ENCODE measurements around the gene PROK2. TPM values are rescaled to one million over a fixed set of nuclear protein-coding genes. Genes with fewer than 3 reads are reported as not detected.

PROK2 gene
- polyA plus RNA-seq, 1 donor (not counting 4 experiments of a cell fraction or from before 2014, with no cell fraction given), result not detected

GRCh38 chr3:71771126-71771525, 13.8 kb downstream of the PROK2 start:
- Histone ChIP-seq H2AFZ (ENCODE audit: control insufficient read depth, low read length) (no peak overlapping the region), H3K4me1 (ENCODE audit: control insufficient read depth, extremely low read depth, insufficient read depth, low read length) (no peaks in the 10 kb centered on the region), H3K79me2 (ENCODE audit: control insufficient read depth, insufficient read depth, low read length) (no peaks in the 10 kb centered on the region), H3K4me2 (ENCODE audit: control insufficient read depth, extremely low read depth, insufficient read depth, low read depth, low read length) (no peak overlapping the region), H4K20me1 (ENCODE audit: control insufficient read depth, extremely low read depth, insufficient read depth, low read length) (no peaks in the 10 kb centered on the region), H3K27ac (ENCODE audit: control insufficient read depth, insufficient read depth, low read length) (no peak overlapping the region), H3K4me3 (ENCODE audit: control insufficient read depth in 2 of 3, extremely low read depth in 1 of 3, insufficient read depth in 2 of 3, low read depth in 1 of 3, low read length in 3 of 3) (no peak overlapping the region), H3K9me3 (ENCODE audit: control insufficient read depth, low read depth, low read length) (no peaks in the 10 kb centered on the region), H3K9me1 (ENCODE audit: control insufficient read depth, extremely low read depth, insufficient read depth, low read length) (no peaks in the 10 kb centered on the region), H3K27me3 (ENCODE audit: control insufficient read depth, extremely low read depth, insufficient read depth, low read length) (peaks cover 8% of the 10 kb centered on the region), H3K36me3 (ENCODE audit: control insufficient read depth in 2 of 2, extremely low read depth in 1 of 2, insufficient read depth in 2 of 2, low read length in 2 of 2) (no peaks in the 10 kb centered on the region), H3K9ac (ENCODE audit: control insufficient read depth, extremely low read depth, insufficient read depth, low read length) (no peak overlapping the region)
- dilution Hi-C loops (cut with MboI; ENCODE audit: extremely low pct_ligation_motif_present, low sequenced_read_pairs), result no loop called here
- DNase-seq (ENCODE audit: low read depth, low spot score) (no peak), FAIRE-seq (no peak)
- TF ChIP-seq CTCF (optimal IDR thresholded peaks at IDR 0.05 in 1 of 3, IDR thresholded peaks at IDR 0.05 in 1 of 3, conservative IDR thresholded peaks at IDR 0.05 in 1 of 3; ENCODE audit: extremely low read depth in 1 of 3, insufficient read depth in 2 of 3, low read length in 3 of 3) (no peak), EZH2 (IDR thresholded peaks at IDR 0.05; ENCODE audit: low read length) (no peak)

- H3K9me1 ChIP-seq (ENCODE audit: control insufficient read depth, extremely low read depth, insufficient read depth, low read length), result no peaks in the 10 kb centered on the region
- H3K4me1 ChIP-seq (ENCODE audit: control insufficient read depth, extremely low read depth, insufficient read depth, low read length), result no peaks in the 10 kb centered on the region
- peaks cover 13% of the 10 kb centered on the region for H3K27me3 ChIP-seq (ENCODE audit: control insufficient read depth, extremely low read depth, insufficient read depth, low read length)
- H3K9ac ChIP-seq (ENCODE audit: control insufficient read depth, extremely low read depth, insufficient read depth, low read length), result no peak overlapping the region
- H3K27ac ChIP-seq (ENCODE audit: control insufficient read depth, insufficient read depth, low read length), result no peak overlapping the region
- TF ChIP-seq EZH2 (IDR thresholded peaks at IDR 0.05; ENCODE audit: low read length), result no peak
- no peak for TF ChIP-seq CTCF (optimal IDR thresholded peaks at IDR 0.05 in 1 of 3, IDR thresholded peaks at IDR 0.05 in 1 of 3, conservative IDR thresholded peaks at IDR 0.05 in 1 of 3; ENCODE audit: extremely low read depth in 1 of 3, insufficient read depth in 2 of 3, low read length in 3 of 3)
- dilution Hi-C loops (cut with MboI; ENCODE audit: extremely low pct_ligation_motif_present, low sequenced_read_pairs), result no loop called here
- DNase-seq (ENCODE audit: low read depth, low spot score) (no peak), FAIRE-seq (no peak)
- H3K9me3 ChIP-seq (ENCODE audit: control insufficient read depth, low read depth, low read length), result no peaks in the 10 kb centered on the region
- H3K36me3 ChIP-seq (ENCODE audit: control insufficient read depth in 2 of 2, extremely low read depth in 1 of 2, insufficient read depth in 2 of 2, low read length in 2 of 2), result no peaks in the 10 kb centered on the region
- no peak overlapping the region for H2AFZ ChIP-seq (ENCODE audit: control insufficient read depth, low read length)
- H3K79me2 ChIP-seq (ENCODE audit: control insufficient read depth, insufficient read depth, low read length), result no peaks in the 10 kb centered on the region
- H4K20me1 ChIP-seq (ENCODE audit: control insufficient read depth, extremely low read depth, insufficient read depth, low read length), result no peaks in the 10 kb centered on the region
- H3K4me3 ChIP-seq (ENCODE audit: control insufficient read depth in 2 of 3, extremely low read depth in 1 of 3, insufficient read depth in 2 of 3, low read depth in 1 of 3, low read length in 3 of 3), result no peak overlapping the region
- no peak overlapping the region for H3K4me2 ChIP-seq (ENCODE audit: control insufficient read depth, extremely low read depth, insufficient read depth, low read depth, low read length)
These were observed 21.5 kb downstream of the PROK2 start for GRCh38 chr3:71763426-71763825.
